Measurements from ENCODE around the gene TBX4. TPM values are rescaled to one million over a fixed set of nuclear protein-coding genes. Genes with fewer than 3 reads are reported as not detected.

Gene TBX4
- total and polyA plus RNA-seq, 2 experiments from 2014 or later, result not detected

- peak; percentile 23 for ATAC-seq
- Mint-ChIP-seq H3K4me3 (0 out of 3 replicates have a peak overlapping the region, but pooled peaks have one; percentile 20), H3K9me3 (no peaks in the 10 kb centered on the region), H3K36me3 (ENCODE audit: low read depth) (no peaks in the 10 kb centered on the region; the same call in 2 of the 3 replicates), H3K27ac (no peak overlapping the region), H3K27me3 (ENCODE audit: insufficient read depth, low read depth, poor library complexity) (peaks cover 93% of the 10 kb centered on the region), H3K4me1 (peaks cover 36% of the 10 kb centered on the region)
- Histone ChIP-seq H3K36me3 (ENCODE audit: insufficient read depth) (peaks cover 3% of the 10 kb centered on the region; the same call in 1 of the 2 replicates), H3K4me3 (0 out of 2 replicates have a peak overlapping the region, but pooled peaks have one; percentile 10), H4K20me1 (replicated peaks; ENCODE audit: insufficient read depth) (peaks cover 18% of the 10 kb centered on the region), H3K9me2 (ENCODE audit: insufficient read depth) (no peaks in the 10 kb centered on the region), H3K27ac (ENCODE audit: low read depth) (no peak overlapping the region), H3K4me1 (ENCODE audit: insufficient read depth) (peaks cover 36% of the 10 kb centered on the region), H3K4me2 (peak overlapping the region; percentile 90), H2AFZ (no peak overlapping the region), H3K79me2 (replicated peaks; ENCODE audit: insufficient read depth) (no peaks in the 10 kb centered on the region), H3K27me3 (ENCODE audit: insufficient read depth) (peaks cover 99% of the 10 kb centered on the region), H3F3A (replicated peaks; ENCODE audit: low read depth) (0 out of 2 replicates have a peak, but pooled peaks cover 5% of the 10 kb centered on the region)
- no peak for TF ChIP-seq EZH2 (IDR thresholded peaks at IDR 0.05; ENCODE audit: low read depth, unreplicated experiment)
- TF ChIP-seq, protein P1, sequence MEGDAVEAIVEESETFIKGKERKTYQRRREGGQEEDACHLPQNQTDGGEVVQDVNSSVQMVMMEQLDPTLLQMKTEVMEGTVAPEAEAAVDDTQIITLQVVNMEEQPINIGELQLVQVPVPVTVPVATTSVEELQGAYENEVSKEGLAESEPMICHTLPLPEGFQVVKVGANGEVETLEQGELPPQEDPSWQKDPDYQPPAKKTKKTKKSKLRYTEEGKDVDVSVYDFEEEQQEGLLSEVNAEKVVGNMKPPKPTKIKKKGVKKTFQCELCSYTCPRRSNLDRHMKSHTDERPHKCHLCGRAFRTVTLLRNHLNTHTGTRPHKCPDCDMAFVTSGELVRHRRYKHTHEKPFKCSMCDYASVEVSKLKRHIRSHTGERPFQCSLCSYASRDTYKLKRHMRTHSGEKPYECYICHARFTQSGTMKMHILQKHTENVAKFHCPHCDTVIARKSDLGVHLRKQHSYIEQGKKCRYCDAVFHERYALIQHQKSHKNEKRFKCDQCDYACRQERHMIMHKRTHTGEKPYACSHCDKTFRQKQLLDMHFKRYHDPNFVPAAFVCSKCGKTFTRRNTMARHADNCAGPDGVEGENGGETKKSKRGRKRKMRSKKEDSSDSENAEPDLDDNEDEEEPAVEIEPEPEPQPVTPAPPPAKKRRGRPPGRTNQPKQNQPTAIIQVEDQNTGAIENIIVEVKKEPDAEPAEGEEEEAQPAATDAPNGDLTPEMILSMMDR (conservative IDR thresholded peaks at IDR 0.05; ENCODE audit: low read depth in 2 of 2), result peak; percentile 60
- peak; percentile 67 for DNase-seq (ENCODE audit: low spot score)
Observed at GRCh38 chr17:61463316-61464129, 11.3 kb downstream of the TBX4 start.

DNA sequence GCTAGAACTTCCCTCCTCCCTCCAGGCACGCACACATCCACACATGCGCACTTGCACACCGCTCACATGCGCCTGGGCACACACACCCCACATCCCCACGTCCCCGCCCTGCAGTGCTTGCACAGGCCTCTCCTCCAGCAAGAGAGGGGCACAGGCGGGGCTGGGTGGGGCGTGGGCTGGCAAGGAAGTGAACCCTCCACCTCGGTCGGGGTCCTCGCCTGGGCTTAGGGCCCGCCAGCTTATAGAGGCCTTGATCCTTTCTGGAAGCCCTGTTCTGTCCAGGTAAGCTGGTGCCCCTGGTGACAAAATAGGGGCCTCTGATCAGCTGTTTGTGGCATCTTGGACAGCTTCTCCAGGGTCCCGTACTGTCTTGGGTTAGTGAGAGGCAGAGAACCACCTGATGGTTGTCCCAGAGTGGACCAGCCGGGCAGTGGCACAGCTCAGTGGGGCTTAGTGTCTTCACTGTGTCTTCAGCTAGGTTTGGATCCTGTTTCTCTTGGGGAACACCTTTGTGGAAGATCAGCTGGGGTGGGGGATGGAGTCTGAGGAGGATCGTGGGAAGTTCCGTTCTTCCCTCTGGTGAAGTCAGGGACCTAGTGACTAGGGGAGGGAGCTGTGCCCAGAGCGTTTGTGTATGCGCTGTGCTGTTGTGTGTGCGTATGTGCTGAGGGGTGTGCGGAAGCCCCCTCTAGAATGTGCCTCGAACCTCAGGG is 12.1 kb downstream of the TBX4 start:
- H3K36me3 Mint-ChIP-seq (ENCODE audit: low read depth), result no peaks in the 10 kb centered on the region; the same call in 2 of the 3 replicates
- no peak overlapping the region for H3K4me3 Mint-ChIP-seq
- H3K9me3 Mint-ChIP-seq, result no peaks in the 10 kb centered on the region
- no peak overlapping the region for H3K4me3 ChIP-seq
- H3K27ac Mint-ChIP-seq, result no peak overlapping the region
- no peaks in the 10 kb centered on the region for H3K79me2 ChIP-seq (replicated peaks; ENCODE audit: insufficient read depth)
- peaks cover 95% of the 10 kb centered on the region for H3K27me3 ChIP-seq (ENCODE audit: insufficient read depth)
- peaks cover 93% of the 10 kb centered on the region for H3K27me3 Mint-ChIP-seq (ENCODE audit: insufficient read depth, low read depth, poor library complexity)
- no peak overlapping the region for H3K27ac ChIP-seq (ENCODE audit: low read depth)
- TF ChIP-seq ZNF114 (CRISPR knock-in tag; IDR thresholded peaks at IDR 0.05) (no peak), POLR2AphosphoS5 (IDR thresholded peaks at IDR 0.05; ENCODE audit: low read depth) (no peak), NANOG (IDR thresholded peaks at IDR 0.05; ENCODE audit: borderline replicate concordance) (no peak), EZH2phosphoT487 (IDR thresholded peaks at IDR 0.05; ENCODE audit: unreplicated experiment) (no peak), EZH2 (IDR thresholded peaks at IDR 0.05; ENCODE audit: low read depth, unreplicated experiment) (no peak), ZNF331 (CRISPR knock-in tag; IDR thresholded peaks at IDR 0.05; ENCODE audit: low read depth) (no peak), JUNB (IDR thresholded peaks at IDR 0.05; ENCODE audit: unreplicated experiment) (no peak), STAT1 (IDR thresholded peaks at IDR 0.05; ENCODE audit: unreplicated experiment) (no peak), REST (IDR thresholded peaks at IDR 0.05; ENCODE audit: unreplicated experiment) (no peak), CREB1 (CRISPR knock-in tag; IDR thresholded peaks at IDR 0.05; ENCODE audit: low read depth) (no peak)
- TF ChIP-seq, protein P2, sequence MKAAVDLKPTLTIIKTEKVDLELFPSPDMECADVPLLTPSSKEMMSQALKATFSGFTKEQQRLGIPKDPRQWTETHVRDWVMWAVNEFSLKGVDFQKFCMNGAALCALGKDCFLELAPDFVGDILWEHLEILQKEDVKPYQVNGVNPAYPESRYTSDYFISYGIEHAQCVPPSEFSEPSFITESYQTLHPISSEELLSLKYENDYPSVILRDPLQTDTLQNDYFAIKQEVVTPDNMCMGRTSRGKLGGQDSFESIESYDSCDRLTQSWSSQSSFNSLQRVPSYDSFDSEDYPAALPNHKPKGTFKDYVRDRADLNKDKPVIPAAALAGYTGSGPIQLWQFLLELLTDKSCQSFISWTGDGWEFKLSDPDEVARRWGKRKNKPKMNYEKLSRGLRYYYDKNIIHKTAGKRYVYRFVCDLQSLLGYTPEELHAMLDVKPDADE (IDR thresholded peaks at IDR 0.05), result no peak
- TF ChIP-seq, protein P1 (conservative IDR thresholded peaks at IDR 0.05; ENCODE audit: low read depth in 2 of 2), result no peak
- peaks cover 37% of the 10 kb centered on the region for H3K4me1 Mint-ChIP-seq
- H3K4me2 ChIP-seq, result peak overlapping the region; percentile 38; the same call in 1 of the 2 replicates
- H2AFZ ChIP-seq, result no peak overlapping the region
- DNase-seq (ENCODE audit: low spot score) (peak; percentile 63), ATAC-seq (peak; percentile 3; the same call in 1 of the 3 replicates)
- peaks cover 32% of the 10 kb centered on the region for H3K4me1 ChIP-seq (ENCODE audit: insufficient read depth)
- no peaks in the 10 kb centered on the region for H3K9me2 ChIP-seq (ENCODE audit: insufficient read depth)
- H4K20me1 ChIP-seq (replicated peaks; ENCODE audit: insufficient read depth), result peaks cover 16% of the 10 kb centered on the region
- 0 out of 2 replicates have a peak, but pooled peaks cover 5% of the 10 kb centered on the region for H3F3A ChIP-seq (replicated peaks; ENCODE audit: low read depth)
- H3K36me3 ChIP-seq (ENCODE audit: insufficient read depth), result peaks cover 3% of the 10 kb centered on the region; the same call in 1 of the 2 replicates

Data from GM23338 (cell line).